HepG2 (cell line): ENCODE results near the gene ZNF320. TPM values are rescaled to one million over a fixed set of nuclear protein-coding genes. Genes with fewer than 3 reads are reported as not detected.

Experiments used
- ASH2L ChIP-seq: fragments of 300-600, 200-600 bp; sonication (generic); IDR thresholded peaks from 2 replicates; pipeline ENCODE4 v1.7.0; 2017; ENCODE audit warnings: low read depth, mild to moderate bottlenecking, moderate library complexity, mixed read lengths, low read length; ENCODE audit not compliant: insufficient read length
- CCDC6 ChIP-seq: sonication (generic); formaldehyde crosslinking; IDR thresholded peaks from 2 replicates; pipeline ENCODE4 v1.8.1; 2022; ENCODE audit warnings: mild to moderate bottlenecking, missing genetic modification reagents, moderate library complexity
- FOXA1 ChIP-seq, 2 experiments: fragments of 450-650 bp in 1 of 2; sonication (generic) in 1 of 2; formaldehyde crosslinking in 1 of 2; IDR thresholded peaks; 2 replicates each; pipeline versions ENCODE4 v1.4.0 to v1.6.1; 2016 to 2020; ENCODE audit warnings: missing genetic modification reagents in 1 of 2
- FOXO1 ChIP-seq: sonication (generic); formaldehyde crosslinking; IDR thresholded peaks from 2 replicates; pipeline ENCODE4 v1.4.0; 2020; ENCODE audit warnings: missing genetic modification reagents
- GZF1 ChIP-seq: sonication (generic); formaldehyde crosslinking; IDR thresholded peaks from 2 replicates; pipeline ENCODE4 v1.5.1; 2020; ENCODE audit warnings: mild to moderate bottlenecking, missing genetic modification reagents
- HDAC1 ChIP-seq: sonication (generic); formaldehyde crosslinking; IDR thresholded peaks from 2 replicates; pipeline ENCODE4 v1.5.1; 2020; ENCODE audit warnings: mild to moderate bottlenecking, missing genetic modification reagents
- JARID2 ChIP-seq: sonication (generic); formaldehyde crosslinking; IDR thresholded peaks from 2 replicates; pipeline ENCODE4 v1.8.1; 2023; ENCODE audit warnings: missing genetic modification reagents, inconsistent platforms; ENCODE audit not compliant: insufficient replicate concordance
- KDM2A ChIP-seq: sonication (generic); formaldehyde crosslinking; IDR thresholded peaks from 2 replicates; pipeline ENCODE4 v1.4.0; 2020; ENCODE audit warnings: low read depth, missing genetic modification reagents, borderline replicate concordance
- RBAK ChIP-seq: sonication (generic); formaldehyde crosslinking; IDR thresholded peaks from 2 replicates; pipeline ENCODE4 v1.5.1; 2020; ENCODE audit warnings: mild to moderate bottlenecking, missing genetic modification reagents
- REXO4 ChIP-seq: sonication (generic); formaldehyde crosslinking; IDR thresholded peaks from 2 replicates; pipeline ENCODE4 v1.8.0; 2022; ENCODE audit warnings: missing genetic modification reagents, mild to moderate bottlenecking, borderline replicate concordance
- RFX5 ChIP-seq: IDR thresholded peaks from 2 replicates; pipeline ENCODE4 v1.6.1; 2011; ENCODE audit warnings: low read depth, low read length, improper control_type of control experiment
- TBX3 ChIP-seq: fragments of 450-650 bp; IDR thresholded peaks from 2 replicates; pipeline ENCODE4 v1.6.1; 2017; ENCODE audit warnings: antibody characterized with exemption, mild to moderate bottlenecking, inconsistent platforms, borderline replicate concordance
- TCF12 ChIP-seq, 2 experiments: fragments of 450-650 bp in 1 of 2; sonication (generic) in 1 of 2; formaldehyde crosslinking in 1 of 2; IDR thresholded peaks; 2 replicates each; pipeline versions ENCODE4 v1.6.1 to v1.8.0; 2017 to 2022; ENCODE audit warnings: antibody characterized with exemption in 1 of 2, mild to moderate bottlenecking in 1 of 2, missing genetic modification reagents in 1 of 2, moderate library complexity in 1 of 2
- THAP11 ChIP-seq: IDR thresholded peaks from 2 replicates; pipeline ENCODE4 v1.6.1; 2016; ENCODE audit warnings: missing biosample characterization, missing genetic modification reagents
- ZFX ChIP-seq: sonication (generic); formaldehyde crosslinking; IDR thresholded peaks from 2 replicates; pipeline ENCODE4 v1.4.0; 2020; ENCODE audit warnings: mild to moderate bottlenecking, low read depth, missing genetic modification reagents, moderate library complexity
- ZNF264 ChIP-seq: sonication (generic); formaldehyde crosslinking; IDR thresholded peaks from 2 replicates; pipeline ENCODE4 v1.4.0; 2020; ENCODE audit warnings: missing genetic modification reagents
- ZNF460 ChIP-seq: sonication (generic); formaldehyde crosslinking; IDR thresholded peaks from 2 replicates; pipeline ENCODE4 v1.5.1; 2020; ENCODE audit warnings: missing genetic modification reagents, mild to moderate bottlenecking, borderline replicate concordance
- ZNF792 ChIP-seq: IDR thresholded peaks from 2 replicates; pipeline ENCODE4 v1.6.1; 2016
- ZSCAN5A ChIP-seq: sonication (generic); formaldehyde crosslinking; IDR thresholded peaks from 2 replicates; pipeline ENCODE4 v1.8.0; 2022; ENCODE audit warnings: mild to moderate bottlenecking, missing genetic modification reagents, borderline replicate concordance
- polyA plus RNA-seq, 8 experiments: library from polyadenylated mRNA; depleted of rRNA in 3 of 8; stranded (reverse) in 7 of 8; unstranded in 1 of 8; fragments of >200 nt; fragmentation: Illumina TruSeq in 4 of 8; extraction: Trizol in 4 of 8; gene quantifications; 2 replicates each; pipeline versions ENCODE4 v1.2.1 to v1.2.3, GENCODE V29; 2011 to 2016; ENCODE audit warnings: low read depth in 4 of 8, missing spikeins in 1 of 8, mixed read lengths in 1 of 8; ENCODE audit not compliant: insufficient read depth in 1 of 8
- total RNA-seq, 5 experiments: library from RNA; depleted of rRNA; stranded (reverse); fragments of >200 nt; fragmentation: Illumina TruSeq; extraction: Trizol; gene quantifications; 2 replicates each; pipeline ENCODE4 v1.2.3, GENCODE V29; 2016; ENCODE audit warnings: low read depth in 1 of 5
- TF ChIP-seq, protein P1 (sequence below): sonication (generic); formaldehyde crosslinking; IDR thresholded peaks from 2 replicates; pipeline ENCODE4 v1.4.0; 2020; ENCODE audit warnings: missing genetic modification reagents
- TF ChIP-seq, protein P2 (sequence below): sonication (generic); formaldehyde crosslinking; IDR thresholded peaks from 2 replicates; pipeline ENCODE4 v1.4.0; 2020; ENCODE audit warnings: low read depth, missing genetic modification reagents

Gene ZNF320
- total and polyA plus RNA-seq, 2 of the 13 experiments (the other 11 are each of a cell fraction or from before 2014, with no cell fraction given) = 0.49 TPM; not detected in 1

DNA sequence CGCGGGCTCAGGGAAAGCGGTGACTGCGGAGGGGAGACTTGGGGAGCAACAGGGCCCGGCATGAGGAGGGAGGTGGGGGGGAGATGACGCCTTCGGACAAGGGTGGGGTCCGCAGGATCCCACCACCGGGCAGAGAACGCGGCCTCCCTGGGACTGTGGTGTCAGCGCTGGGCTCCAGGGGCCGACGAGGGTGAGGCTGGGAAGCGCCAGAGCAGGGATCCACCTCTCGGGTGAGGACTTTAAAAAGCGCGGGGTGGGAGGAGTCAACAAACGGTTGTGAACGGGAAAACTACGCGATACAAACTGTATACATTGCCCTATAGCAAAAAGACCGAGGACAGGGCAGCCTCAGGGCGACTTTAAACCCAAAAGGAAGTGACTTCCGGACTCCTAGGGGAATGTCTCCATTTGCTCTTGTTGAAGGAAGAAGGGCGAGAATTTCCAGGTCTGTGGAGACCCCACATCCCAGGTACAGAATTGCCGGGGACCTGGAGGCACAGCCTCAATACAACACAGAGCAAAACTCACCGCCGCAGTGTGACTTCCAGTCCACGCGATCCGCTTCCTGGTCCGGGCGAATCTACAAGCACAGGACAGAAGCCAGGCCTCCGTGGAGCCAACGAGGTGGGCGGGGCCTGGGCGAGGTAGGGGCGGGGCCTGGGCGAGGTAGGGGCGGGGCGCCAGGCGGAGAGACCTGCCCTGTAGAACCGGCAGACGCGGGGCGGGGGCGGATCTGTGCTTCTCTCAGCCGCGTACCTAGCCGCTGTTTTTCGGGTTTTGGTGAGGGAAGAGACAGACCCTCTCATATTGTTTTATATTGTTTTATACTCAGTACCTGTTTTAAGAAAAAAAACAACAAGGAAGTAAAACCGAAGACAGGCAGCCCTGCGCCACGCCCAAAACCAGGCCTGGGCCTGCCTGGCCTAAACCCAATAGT, 25.7 kb upstream of the ZNF320 start, which contains the start of gene ZNF888 (continued):
- TF ChIP-seq ASH2L = peak; percentile 55
- TF ChIP-seq FOXO1 = no peak
- TF ChIP-seq GZF1 = no peak
- TF ChIP-seq RBAK (CRISPR knock-in tag) = no peak
- no peak for TF ChIP-seq ZNF460 (CRISPR knock-in tag)
- TF ChIP-seq REXO4 (CRISPR knock-in tag) = no peak
- TF ChIP-seq TCF12 (IDR thresholded peaks at IDR 0.05) = no peak
- no peak for TF ChIP-seq TCF12 (CRISPR knock-in tag; IDR thresholded peaks at IDR 0.05)
- TF ChIP-seq, protein P1, sequence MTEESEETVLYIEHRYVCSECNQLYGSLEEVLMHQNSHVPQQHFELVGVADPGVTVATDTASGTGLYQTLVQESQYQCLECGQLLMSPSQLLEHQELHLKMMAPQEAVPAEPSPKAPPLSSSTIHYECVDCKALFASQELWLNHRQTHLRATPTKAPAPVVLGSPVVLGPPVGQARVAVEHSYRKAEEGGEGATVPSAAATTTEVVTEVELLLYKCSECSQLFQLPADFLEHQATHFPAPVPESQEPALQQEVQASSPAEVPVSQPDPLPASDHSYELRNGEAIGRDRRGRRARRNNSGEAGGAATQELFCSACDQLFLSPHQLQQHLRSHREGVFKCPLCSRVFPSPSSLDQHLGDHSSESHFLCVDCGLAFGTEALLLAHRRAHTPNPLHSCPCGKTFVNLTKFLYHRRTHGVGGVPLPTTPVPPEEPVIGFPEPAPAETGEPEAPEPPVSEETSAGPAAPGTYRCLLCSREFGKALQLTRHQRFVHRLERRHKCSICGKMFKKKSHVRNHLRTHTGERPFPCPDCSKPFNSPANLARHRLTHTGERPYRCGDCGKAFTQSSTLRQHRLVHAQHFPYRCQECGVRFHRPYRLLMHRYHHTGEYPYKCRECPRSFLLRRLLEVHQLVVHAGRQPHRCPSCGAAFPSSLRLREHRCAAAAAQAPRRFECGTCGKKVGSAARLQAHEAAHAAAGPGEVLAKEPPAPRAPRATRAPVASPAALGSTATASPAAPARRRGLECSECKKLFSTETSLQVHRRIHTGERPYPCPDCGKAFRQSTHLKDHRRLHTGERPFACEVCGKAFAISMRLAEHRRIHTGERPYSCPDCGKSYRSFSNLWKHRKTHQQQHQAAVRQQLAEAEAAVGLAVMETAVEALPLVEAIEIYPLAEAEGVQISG (CRISPR knock-in tag) = peak; percentile 36; the same call in 1 of the 2 replicates
- TF ChIP-seq ZNF264 (CRISPR knock-in tag) = no peak
- TF ChIP-seq FOXA1 (IDR thresholded peaks at IDR 0.05) = no peak
- TF ChIP-seq FOXA1 (CRISPR knock-in tag; IDR thresholded peaks at IDR 0.05) = no peak
- peak; percentile 86 for TF ChIP-seq KDM2A
- no peak for TF ChIP-seq ZSCAN5A (CRISPR knock-in tag)
- TF ChIP-seq THAP11 (CRISPR knock-in tag) = no peak
- peak; percentile 87 for TF ChIP-seq HDAC1 (CRISPR knock-in tag)
- peak; percentile 87; the same call in 1 of the 2 replicates for TF ChIP-seq ZFX (CRISPR knock-in tag)
- no peak for TF ChIP-seq JARID2 (CRISPR knock-in tag)
- TF ChIP-seq ZNF792 (CRISPR knock-in tag) = no peak; the same call in 1 of the 2 replicates
- TF ChIP-seq TBX3 = no peak
- TF ChIP-seq, protein P2, sequence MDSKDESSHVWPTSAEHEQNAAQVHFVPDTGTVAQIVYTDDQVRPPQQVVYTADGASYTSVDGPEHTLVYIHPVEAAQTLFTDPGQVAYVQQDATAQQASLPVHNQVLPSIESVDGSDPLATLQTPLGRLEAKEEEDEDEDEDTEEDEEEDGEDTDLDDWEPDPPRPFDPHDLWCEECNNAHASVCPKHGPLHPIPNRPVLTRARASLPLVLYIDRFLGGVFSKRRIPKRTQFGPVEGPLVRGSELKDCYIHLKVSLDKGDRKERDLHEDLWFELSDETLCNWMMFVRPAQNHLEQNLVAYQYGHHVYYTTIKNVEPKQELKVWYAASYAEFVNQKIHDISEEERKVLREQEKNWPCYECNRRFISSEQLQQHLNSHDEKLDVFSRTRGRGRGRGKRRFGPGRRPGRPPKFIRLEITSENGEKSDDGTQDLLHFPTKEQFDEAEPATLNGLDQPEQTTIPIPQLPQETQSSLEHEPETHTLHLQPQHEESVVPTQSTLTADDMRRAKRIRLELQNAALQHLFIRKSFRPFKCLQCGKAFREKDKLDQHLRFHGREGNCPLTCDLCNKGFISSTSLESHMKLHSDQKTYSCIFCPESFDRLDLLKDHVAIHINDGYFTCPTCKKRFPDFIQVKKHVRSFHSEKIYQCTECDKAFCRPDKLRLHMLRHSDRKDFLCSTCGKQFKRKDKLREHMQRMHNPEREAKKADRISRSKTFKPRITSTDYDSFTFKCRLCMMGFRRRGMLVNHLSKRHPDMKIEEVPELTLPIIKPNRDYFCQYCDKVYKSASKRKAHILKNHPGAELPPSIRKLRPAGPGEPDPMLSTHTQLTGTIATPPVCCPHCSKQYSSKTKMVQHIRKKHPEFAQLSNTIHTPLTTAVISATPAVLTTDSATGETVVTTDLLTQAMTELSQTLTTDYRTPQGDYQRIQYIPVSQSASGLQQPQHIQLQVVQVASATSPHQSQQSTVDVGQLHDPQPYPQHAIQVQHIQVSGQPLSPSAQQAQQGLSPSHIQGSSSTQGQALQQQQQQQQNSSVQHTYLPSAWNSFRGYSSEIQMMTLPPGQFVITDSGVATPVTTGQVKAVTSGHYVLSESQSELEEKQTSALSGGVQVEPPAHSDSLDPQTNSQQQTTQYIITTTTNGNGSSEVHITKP (CRISPR knock-in tag) = no peak; the same call in 1 of the 2 replicates
- no peak for TF ChIP-seq RFX5
- TF ChIP-seq CCDC6 (CRISPR knock-in tag) = 0 out of 2 replicates have a peak, but pooled peaks have one; percentile 25
